Gastroesophageal sphincter (tissue), 3 donors: ENCODE data around the gene DNAJC1.
"Not testable (repeated sequence)": the region's sequence is repeated elsewhere in the genome, so short reads cannot be mapped to it uniquely, and the experiment has no call there.

ENCODE experiments used
- CTCF ChIP-seq, 4 experiments: fragments of 200-600 bp in 2 of 4; fragments of 450-650 bp in 2 of 4; sonication (generic) in 1 of 4; IDR thresholded peaks; one replicate each; pipeline ENCODE4 v1.5.1; 2017 to 2019; ENCODE audit warnings: antibody characterized with exemption in 4 of 4, mild to moderate bottlenecking in 2 of 4, moderate library complexity in 2 of 4
- EP300 ChIP-seq: sonication (generic); formaldehyde crosslinking; IDR thresholded peaks from one replicate; pipeline ENCODE4 v1.6.1; 2017; ENCODE audit warnings: antibody characterized with exemption, mild to moderate bottlenecking

DNA sequence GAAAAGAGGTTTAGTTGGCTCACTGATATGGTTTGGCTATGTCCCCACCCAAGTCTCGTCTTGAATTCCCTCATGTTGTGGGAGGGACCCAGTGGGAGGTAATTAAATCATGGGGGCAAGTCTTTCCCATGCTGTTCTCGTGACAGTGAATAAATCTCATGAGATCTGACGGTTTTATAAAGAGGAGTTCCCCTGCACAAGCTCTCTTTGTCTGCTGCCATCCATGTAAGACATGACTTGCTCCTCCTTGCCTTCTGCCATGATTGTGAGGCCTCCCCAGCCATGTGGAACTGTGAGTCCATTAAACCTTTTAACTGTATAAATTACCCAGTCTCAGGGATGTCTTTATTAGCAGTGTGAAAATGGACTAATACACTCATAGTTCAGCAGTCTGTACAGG lies 28.7 kb upstream of the DNAJC1 start:
- TF ChIP-seq CTCF (IDR thresholded peaks at IDR 0.05); EP300: not testable (repeated sequence)
